ENCODE data around the gene SFXN3. TPM values are rescaled to one million over a fixed set of nuclear protein-coding genes. Genes with fewer than 3 reads are reported as not detected.

SFXN3 gene
- polyA plus RNA-seq, 3 donors = 21.3 to 152 (median 24.2) TPM

DNA sequence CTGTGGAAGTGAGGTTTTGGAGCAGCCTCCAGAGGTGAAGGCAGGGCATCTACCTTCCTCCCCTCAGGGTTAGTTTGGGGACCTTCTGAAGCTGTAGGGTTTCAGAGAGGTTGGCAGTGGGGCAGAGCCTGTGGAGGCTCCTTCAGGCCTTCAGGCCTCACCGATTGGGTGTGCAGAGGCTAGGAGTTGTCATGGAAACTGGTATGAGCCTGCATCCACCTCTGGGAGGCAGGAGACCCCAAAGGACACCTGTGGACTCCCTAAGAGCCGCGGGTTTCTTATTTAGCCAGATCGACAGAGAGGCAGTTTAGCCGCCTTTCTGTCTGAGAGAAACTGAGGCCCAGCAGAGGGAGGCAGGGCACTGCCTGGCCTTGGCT is 29.4 kb upstream of the SFXN3 start:
- H3K79me2 ChIP-seq (ENCODE audit: insufficient read depth, low read length) = peaks cover 5% of the 10 kb centered on the region
- Mint-ChIP-seq H3K9me3 (no peaks in the 10 kb centered on the region), H3K4me3 (no peak overlapping the region), H3K36me3 (peaks cover 11 to 14% of the 10 kb centered on the region in 2 donors), H3K27me3 (ENCODE audit: low read depth in 3 of 3) (peaks cover 0 to 7% (median 4%) of the 10 kb centered on the region in 3 donors), H3K4me1 (peaks cover 31% of the 10 kb centered on the region), H3K27ac (peak overlapping the region in 1 of 7 donors; percentile 54)
- H4K20me1 ChIP-seq (ENCODE audit: insufficient read depth, low read length) = no peaks in the 10 kb centered on the region
- no peaks in the 10 kb centered on the region for H3K27me3 ChIP-seq (ENCODE audit: control insufficient read depth in 2 of 2, insufficient read depth in 2 of 2, low read length in 2 of 2)
- no peak overlapping the region for H3K9ac ChIP-seq (ENCODE audit: insufficient read depth, low read length, poor library complexity, severe bottlenecking)
- peaks cover 3 to 11% of the 10 kb centered on the region in 2 donors for H3K36me3 ChIP-seq (replicated peaks in 1 of 2; ENCODE audit: control insufficient read depth in 1 of 2, insufficient read depth in 2 of 2, low read length in 2 of 2)
- TF ChIP-seq, protein P1, sequence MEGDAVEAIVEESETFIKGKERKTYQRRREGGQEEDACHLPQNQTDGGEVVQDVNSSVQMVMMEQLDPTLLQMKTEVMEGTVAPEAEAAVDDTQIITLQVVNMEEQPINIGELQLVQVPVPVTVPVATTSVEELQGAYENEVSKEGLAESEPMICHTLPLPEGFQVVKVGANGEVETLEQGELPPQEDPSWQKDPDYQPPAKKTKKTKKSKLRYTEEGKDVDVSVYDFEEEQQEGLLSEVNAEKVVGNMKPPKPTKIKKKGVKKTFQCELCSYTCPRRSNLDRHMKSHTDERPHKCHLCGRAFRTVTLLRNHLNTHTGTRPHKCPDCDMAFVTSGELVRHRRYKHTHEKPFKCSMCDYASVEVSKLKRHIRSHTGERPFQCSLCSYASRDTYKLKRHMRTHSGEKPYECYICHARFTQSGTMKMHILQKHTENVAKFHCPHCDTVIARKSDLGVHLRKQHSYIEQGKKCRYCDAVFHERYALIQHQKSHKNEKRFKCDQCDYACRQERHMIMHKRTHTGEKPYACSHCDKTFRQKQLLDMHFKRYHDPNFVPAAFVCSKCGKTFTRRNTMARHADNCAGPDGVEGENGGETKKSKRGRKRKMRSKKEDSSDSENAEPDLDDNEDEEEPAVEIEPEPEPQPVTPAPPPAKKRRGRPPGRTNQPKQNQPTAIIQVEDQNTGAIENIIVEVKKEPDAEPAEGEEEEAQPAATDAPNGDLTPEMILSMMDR (IDR thresholded peaks at IDR 0.05) = no peak
- H2AFZ ChIP-seq (ENCODE audit: insufficient read depth, low read depth, low read length, poor library complexity, severe bottlenecking) = no peak overlapping the region
- no peak overlapping the region for H3K27ac ChIP-seq (ENCODE audit: low read depth in 1 of 2, low read length in 2 of 2)
- intact Hi-C loops (cut with micrococcal nuclease) = no loop called here
- peaks cover 29 to 45% of the 10 kb centered on the region in 2 donors for H3K4me1 ChIP-seq (ENCODE audit: control insufficient read depth in 1 of 2, insufficient read depth in 2 of 2, low read length in 2 of 2)
- H3K4me2 ChIP-seq (replicated peaks; ENCODE audit: extremely low read depth, low read length, poor library complexity, severe bottlenecking) = no peak overlapping the region
- no peak overlapping the region for H3K4me3 ChIP-seq (replicated peaks in 1 of 3; ENCODE audit: low read depth in 2 of 3, low read length in 3 of 3)
- WGBS (ENCODE audit: insufficient coverage) = 57% methylated on average over 5 of the region's 5 CpGs
- H3K9me3 ChIP-seq (replicated peaks in 1 of 2; ENCODE audit: control insufficient read depth in 1 of 2, insufficient read depth in 1 of 2, low read length in 2 of 2) = no peaks in the 10 kb centered on the region
- no peak for DNase-seq

DNA sequence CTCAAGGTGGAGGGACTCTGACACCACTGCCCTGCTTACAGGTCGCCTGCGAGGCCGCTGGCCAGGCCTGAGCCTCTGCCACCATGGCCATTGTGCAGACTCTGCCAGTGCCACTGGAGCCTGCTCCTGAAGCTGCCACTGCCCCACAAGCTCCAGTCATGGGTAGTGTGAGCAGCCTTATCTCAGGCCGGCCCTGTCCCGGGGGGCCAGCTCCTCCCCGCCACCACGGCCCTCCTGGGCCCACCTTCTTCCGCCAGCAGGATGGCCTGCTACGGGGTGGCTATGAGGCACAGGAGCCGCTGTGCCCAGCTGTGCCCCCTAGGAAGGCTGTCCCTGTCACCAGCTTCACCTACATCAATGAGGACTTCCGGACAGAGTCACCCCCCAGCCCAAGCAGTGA is 28.6 kb upstream of the SFXN3 start:
- Mint-ChIP-seq H3K4me3 (no peak overlapping the region), H3K27me3 (ENCODE audit: low read depth in 3 of 3) (peaks cover 0 to 7% (median 4%) of the 10 kb centered on the region in 3 donors), H3K9me3 (no peaks in the 10 kb centered on the region), H3K27ac (peak overlapping the region in 1 of 7 donors; percentile 66), H3K4me1 (peaks cover 29% of the 10 kb centered on the region), H3K36me3 (peaks cover 11 to 20% of the 10 kb centered on the region in 2 donors)
- Histone ChIP-seq H3K36me3 (replicated peaks in 1 of 2; ENCODE audit: control insufficient read depth in 1 of 2, insufficient read depth in 2 of 2, low read length in 2 of 2) (peaks cover 3 to 12% of the 10 kb centered on the region in 2 donors), H3K4me2 (replicated peaks; ENCODE audit: extremely low read depth, low read length, poor library complexity, severe bottlenecking) (no peak overlapping the region), H3K27me3 (ENCODE audit: control insufficient read depth in 2 of 2, insufficient read depth in 2 of 2, low read length in 2 of 2) (no peaks in the 10 kb centered on the region), H3K4me1 (ENCODE audit: control insufficient read depth in 1 of 2, insufficient read depth in 2 of 2, low read length in 2 of 2) (peaks cover 27 to 38% of the 10 kb centered on the region in 2 donors), H3K4me3 (replicated peaks in 1 of 3; ENCODE audit: low read depth in 2 of 3, low read length in 3 of 3) (no peak overlapping the region), H3K9me3 (replicated peaks in 1 of 2; ENCODE audit: control insufficient read depth in 1 of 2, insufficient read depth in 1 of 2, low read length in 2 of 2) (no peaks in the 10 kb centered on the region), H3K27ac (ENCODE audit: low read depth in 1 of 2, low read length in 2 of 2) (no peak overlapping the region), H2AFZ (ENCODE audit: insufficient read depth, low read depth, low read length, poor library complexity, severe bottlenecking) (no peak overlapping the region), H3K9ac (ENCODE audit: insufficient read depth, low read length, poor library complexity, severe bottlenecking) (no peak overlapping the region), H4K20me1 (ENCODE audit: insufficient read depth, low read length) (no peaks in the 10 kb centered on the region), H3K79me2 (ENCODE audit: insufficient read depth, low read length) (peaks cover 5% of the 10 kb centered on the region)
- 89% methylated on average over 10 of the region's 11 CpGs for WGBS (ENCODE audit: insufficient coverage)
- intact Hi-C loops (cut with micrococcal nuclease) = no loop called here
- TF ChIP-seq, protein P1 (IDR thresholded peaks at IDR 0.05) = no peak
- DNase-seq = no peak
